Stomach (tissue), 4 donors: ENCODE results near the gene PCDH15.

Experiments
- POLR2A ChIP-seq, 4 donors: fragments of 450-650 bp; IDR thresholded peaks; one replicate each; pipeline ENCODE4 v1.6.1; 2016; ENCODE audit warnings: antibody characterized with exemption in 4 of 4, control low read depth in 2 of 4, mild to moderate bottlenecking in 1 of 4, moderate library complexity in 1 of 4
- TF ChIP-seq, protein P1 (sequence below), 7 experiments: fragments of 450-650 bp in 4 of 7; fragments of 200-600 bp in 3 of 7; sonication (generic) in 3 of 7; IDR thresholded peaks; one replicate each; pipeline ENCODE4 v1.5.1; 2016 to 2019; ENCODE audit warnings: antibody characterized with exemption in 7 of 7, control low read depth in 2 of 7, mild to moderate bottlenecking in 1 of 7

DNA sequence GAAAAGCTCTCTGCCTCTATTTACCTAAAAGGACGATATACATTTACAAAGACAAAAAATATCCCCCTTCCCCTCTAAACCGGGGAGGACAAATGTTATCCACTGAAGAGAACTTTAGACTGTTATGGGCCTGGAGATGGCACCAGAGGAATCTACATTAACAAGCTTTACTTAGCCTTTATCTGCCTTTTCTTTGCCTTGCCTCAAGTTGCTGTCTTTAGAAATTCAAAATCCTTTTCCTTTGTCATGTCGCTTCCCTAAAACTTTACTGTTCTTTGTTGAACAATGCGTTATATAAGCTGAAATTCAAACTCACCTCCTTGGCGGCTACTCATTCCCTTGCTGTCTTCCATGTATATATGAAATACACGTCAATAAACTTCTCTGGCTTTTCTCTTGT lies 405.0 kb downstream of the PCDH15 start:
- TF ChIP-seq, protein P1, sequence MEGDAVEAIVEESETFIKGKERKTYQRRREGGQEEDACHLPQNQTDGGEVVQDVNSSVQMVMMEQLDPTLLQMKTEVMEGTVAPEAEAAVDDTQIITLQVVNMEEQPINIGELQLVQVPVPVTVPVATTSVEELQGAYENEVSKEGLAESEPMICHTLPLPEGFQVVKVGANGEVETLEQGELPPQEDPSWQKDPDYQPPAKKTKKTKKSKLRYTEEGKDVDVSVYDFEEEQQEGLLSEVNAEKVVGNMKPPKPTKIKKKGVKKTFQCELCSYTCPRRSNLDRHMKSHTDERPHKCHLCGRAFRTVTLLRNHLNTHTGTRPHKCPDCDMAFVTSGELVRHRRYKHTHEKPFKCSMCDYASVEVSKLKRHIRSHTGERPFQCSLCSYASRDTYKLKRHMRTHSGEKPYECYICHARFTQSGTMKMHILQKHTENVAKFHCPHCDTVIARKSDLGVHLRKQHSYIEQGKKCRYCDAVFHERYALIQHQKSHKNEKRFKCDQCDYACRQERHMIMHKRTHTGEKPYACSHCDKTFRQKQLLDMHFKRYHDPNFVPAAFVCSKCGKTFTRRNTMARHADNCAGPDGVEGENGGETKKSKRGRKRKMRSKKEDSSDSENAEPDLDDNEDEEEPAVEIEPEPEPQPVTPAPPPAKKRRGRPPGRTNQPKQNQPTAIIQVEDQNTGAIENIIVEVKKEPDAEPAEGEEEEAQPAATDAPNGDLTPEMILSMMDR (IDR thresholded peaks at IDR 0.05): no peak
- TF ChIP-seq POLR2A (IDR thresholded peaks at IDR 0.05): no peak
